HG03520 (cell line): Measurements from ENCODE around the gene AP3B2.

Experiments
- ATAC-seq: cut with Tn5 transposase; IDR thresholded peaks from one replicate; pipeline ENCODE4 v1.9.1; 2021; ENCODE audit warnings: mild to moderate bottlenecking, moderate library complexity; ENCODE audit not compliant: unreplicated experiment

Gene AP3B2

DNA sequence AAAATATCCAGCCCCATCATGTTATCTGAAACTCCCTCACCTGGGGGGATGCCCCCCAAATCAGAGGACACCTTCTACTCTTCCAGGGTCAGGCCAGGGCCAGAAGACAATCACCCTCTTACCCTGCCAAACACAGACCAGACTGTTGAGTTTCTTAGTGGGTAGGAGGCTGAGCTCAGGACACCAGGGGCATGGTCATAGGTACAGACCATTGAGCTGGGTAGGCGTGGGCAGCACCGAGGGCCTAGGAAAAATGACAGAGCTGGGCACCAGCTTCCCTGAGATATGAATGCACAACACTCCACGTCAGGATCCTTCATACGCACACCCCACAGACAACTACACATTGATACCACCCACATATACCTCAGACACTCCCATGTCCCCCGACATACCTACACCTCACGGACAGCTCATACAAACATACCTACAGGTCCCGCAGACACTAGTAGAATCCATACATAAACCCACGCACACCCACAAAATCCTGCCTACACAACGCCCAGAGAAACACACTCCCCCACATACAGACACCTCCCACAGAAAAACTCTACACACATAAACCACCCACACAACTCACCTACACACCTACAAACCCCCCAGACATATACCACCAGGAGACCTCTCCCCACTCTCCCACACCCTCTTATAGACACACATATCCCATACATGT lies 11.8 kb downstream of the AP3B2 start:
- ATAC-seq = no peak

DNA sequence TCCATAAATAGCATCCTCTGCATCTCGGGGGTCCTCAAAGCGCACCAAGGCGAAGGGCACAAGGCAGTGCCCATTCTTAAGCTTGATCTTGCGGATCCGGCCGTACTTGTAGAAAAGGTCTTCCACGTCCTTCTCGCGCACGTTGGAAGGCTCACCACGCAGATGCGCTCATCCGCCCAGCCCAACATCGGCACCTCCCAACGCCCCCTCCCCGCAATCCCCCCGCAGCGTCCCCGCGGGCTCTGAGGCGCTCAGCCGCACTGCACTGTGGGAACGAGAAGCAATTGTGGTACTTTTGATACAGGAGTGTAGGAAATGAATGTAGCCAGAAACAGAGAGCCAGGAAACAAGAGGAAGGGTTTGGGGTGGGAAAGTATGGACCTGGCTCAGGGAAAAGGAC lies 17.5 kb downstream of the AP3B2 start:
- no peak for ATAC-seq

- ATAC-seq = no peak
Observed at GRCh38 chr15:82689147-82689546, 20.5 kb downstream of the AP3B2 start.

GRCh38 chr15:82688691-82689090 lies 21.0 kb downstream of the AP3B2 start:
- no peak for ATAC-seq

- no peak for ATAC-seq
Observed at GRCh38 chr15:82681371-82681770, 28.3 kb downstream of the AP3B2 start.

DNA sequence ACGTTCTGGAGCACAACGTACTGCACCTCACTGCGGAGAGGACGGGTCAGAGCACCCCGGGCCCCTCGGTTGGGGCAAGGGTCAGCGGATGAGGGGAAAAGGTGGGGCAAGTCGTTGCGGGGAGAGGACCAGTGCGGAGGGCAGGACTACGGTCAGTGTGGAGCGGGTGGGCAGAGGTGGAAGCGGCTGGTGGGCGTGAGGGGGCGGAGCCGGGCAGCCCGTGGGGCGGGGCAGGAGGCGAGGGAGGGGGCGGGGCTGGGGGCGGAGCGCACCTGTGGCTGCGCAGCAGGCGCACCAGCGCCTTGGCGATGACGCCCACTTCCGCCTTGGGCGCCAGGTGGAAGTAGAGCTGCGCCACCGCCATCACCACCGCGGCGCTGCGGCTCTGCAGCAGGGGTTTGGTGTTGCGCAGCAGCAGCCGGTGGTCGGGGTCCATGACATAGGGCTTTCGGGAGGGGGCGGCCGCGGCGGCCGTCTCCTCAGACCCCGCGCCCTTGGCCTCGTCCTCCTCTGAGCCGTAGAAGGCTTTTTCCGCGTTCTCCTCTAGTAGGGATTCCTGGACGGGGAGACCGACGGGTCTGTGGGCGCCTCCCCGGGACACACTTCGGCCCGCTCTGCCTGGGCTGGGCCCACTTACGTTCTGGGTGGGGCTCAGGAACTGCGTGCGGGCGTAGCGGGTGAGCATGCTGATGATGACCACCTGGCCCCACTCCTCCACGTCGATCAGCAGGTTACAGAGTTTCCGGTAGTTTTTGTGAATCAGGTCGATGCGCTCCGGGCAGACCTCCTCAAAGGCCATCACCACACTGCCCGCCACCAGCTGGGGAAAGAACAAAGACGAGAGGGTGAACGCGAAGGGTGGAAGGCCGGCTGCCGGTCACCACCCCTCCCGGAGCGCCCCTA lies 29.2 kb downstream of the AP3B2 start:
- ATAC-seq = peak; percentile 81

DNA sequence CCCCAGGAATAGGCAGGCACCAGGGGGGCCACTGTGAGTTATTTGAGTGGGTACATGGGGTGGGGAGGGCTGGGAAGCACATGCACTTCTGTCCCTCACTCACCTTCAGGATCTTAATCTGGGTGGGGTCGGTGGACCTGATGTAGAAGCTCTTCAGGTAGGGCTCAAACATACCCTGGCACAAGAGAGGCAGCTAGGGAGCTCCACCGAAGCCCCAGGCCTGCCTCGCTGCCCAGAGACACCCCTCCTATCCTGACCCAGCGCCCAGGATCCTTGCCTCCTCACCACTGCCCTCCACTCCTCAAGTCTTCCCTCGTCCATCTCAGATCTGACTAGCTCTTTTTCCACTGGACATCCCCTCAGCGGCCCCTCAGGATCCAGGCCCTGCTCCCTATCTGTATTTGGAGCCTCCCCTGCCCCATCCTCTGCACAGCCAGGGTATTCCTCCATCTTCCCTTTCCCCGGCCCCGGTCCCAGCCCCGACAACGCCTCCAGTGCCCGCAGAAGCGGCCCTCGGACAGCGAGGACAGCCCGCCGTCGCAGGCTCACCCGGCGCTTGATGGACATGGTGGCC lies 30.0 kb downstream of the AP3B2 start:
- ATAC-seq = no peak

DNA sequence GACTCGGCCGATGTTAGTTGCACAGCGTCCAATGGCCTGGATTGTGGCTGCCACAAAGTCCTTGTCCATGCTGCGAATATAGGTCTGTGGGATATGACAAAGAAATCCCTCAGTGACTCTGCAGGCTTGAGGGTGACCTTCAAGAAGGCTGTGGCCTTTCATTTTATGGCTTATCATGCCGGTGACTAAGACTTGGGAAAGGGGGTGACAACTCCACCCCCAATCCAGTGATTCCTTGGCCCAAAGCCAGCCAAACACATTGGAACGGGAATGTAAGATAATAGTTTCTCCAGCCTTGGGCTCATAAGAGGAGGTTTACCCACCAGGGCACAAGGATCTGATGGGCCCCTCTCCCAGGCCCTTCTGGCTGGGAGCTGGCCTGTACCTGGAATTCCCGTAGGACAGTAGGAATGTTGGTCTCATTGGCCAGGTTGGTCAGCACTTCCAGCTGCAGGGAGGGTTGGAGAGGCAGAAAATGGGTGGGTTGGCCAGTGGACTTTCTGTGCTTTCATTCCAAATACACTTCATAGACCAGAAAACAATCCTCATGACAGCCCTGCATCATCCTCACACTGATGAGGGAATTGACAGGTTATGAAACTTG lies 31.9 kb downstream of the AP3B2 start:
- ATAC-seq = no peak

DNA sequence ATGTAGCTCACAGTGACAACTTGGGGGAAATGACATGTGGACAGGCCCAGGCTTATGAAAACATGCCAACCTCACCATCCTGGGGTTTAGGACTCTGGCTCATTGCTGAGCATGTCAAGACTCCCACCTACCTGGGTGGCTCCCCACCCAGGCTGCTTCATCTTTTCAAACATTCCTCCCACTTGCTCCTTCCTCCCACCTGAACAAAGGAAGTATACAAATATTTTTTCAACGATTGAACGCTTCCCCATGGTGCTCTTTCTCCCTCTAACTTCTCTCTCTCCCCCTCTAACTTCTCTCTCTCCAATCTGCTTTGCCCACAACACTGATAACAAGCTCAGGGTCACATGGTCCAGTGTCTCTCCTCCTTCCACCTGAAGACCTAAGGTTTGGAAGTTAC lies 34.8 kb downstream of the AP3B2 start:
- ATAC-seq = no peak

GRCh38 chr15:82670699-82671098 lies 39.0 kb downstream of the AP3B2 start:
- ATAC-seq = no peak

DNA sequence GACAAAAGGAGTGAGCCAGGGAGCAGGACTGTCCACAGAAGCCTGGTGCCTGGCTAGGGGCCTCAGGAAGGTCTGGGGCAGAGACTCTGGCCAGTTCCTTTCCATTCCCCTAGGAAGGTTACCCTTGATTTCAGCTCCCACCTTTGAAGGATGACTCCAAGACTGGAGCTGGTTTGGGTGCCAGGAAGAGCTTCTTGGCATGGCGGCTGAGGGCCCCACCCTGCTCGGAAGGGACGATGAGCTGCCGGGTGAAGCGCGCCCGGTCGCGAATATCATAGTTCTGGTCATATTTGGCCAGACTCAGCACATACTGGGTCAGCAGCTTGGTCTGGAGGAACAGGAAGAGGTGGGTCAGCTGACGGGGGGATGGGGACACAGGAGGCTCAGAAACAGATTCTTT lies 43.1 kb downstream of the AP3B2 start:
- no peak for ATAC-seq

DNA sequence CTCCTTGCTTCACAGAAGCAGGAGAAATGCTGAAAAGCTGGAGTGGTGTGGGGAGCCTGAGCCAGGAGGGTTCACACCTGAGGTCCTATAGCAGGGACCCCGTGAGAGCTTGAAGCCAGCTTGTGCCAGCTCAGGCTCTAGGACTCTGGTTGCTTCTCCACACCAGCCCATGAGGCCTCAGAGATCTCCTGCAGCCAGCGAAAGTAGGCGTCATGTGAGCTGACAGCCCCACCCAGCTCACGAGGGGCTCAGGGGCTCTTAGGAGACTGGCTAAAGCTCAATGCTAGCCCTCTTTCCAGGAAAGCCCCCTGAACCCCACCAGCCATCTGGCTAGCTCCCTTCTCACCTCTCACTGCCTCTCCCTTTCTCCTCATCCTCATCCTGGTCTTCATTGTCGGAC lies 45.7 kb downstream of the AP3B2 start:
- no peak for ATAC-seq

- ATAC-seq = no peak
Observed at GRCh38 chr15:82663186-82663600, 46.5 kb downstream of the AP3B2 start.

- no peak for ATAC-seq
Observed at GRCh38 chr15:82662641-82663040, 47.0 kb downstream of the AP3B2 start.

DNA sequence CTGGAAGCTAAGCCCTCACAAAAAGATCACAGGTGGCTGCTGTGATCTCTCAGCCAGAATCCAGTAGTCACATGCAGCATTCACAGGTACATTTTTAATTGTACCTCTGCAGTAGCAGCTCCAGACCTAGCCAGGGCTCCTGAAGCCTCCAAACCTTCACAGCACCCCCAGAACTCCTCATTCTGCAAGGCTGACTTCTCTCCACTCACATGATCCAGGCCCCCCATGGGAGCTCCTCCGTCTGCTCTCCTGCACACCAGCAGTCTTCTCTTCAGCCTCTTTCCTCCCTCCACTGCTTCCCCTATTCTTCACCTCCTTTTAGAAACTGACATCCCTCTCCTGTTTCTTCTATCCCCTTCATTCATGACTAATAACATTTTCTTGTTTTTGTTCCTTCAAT lies 49.3 kb downstream of the AP3B2 start:
- no peak for ATAC-seq

- ATAC-seq = no peak
Observed at GRCh38 chr15:82656641-82657266, 52.9 kb downstream of the AP3B2 start.

GRCh38 chr15:82655606-82656005 lies 54.1 kb downstream of the AP3B2 start:
- no peak for ATAC-seq

- ATAC-seq = no peak
Observed at GRCh38 chr15:82653483-82654168, 56.0 kb downstream of the AP3B2 start.

DNA sequence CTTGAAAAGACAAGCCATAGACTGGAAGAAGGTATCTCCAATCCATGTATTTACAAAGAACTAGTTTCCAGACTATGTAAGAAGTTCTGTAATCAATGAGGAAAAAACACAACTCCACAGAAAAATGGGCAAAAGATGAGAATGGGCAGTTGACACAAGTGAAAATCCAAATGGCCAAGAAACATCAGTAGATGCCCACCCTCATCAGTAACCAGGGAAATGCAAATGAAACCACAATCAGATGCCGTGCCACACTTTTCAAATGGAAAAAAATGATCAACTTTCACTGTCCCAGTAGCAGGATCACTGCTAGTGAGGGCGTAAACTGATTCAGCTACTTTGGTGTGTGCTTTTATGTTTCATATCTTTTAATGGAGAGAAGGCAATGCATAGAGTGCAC lies 58.0 kb downstream of the AP3B2 start:
- ATAC-seq = no peak

DNA sequence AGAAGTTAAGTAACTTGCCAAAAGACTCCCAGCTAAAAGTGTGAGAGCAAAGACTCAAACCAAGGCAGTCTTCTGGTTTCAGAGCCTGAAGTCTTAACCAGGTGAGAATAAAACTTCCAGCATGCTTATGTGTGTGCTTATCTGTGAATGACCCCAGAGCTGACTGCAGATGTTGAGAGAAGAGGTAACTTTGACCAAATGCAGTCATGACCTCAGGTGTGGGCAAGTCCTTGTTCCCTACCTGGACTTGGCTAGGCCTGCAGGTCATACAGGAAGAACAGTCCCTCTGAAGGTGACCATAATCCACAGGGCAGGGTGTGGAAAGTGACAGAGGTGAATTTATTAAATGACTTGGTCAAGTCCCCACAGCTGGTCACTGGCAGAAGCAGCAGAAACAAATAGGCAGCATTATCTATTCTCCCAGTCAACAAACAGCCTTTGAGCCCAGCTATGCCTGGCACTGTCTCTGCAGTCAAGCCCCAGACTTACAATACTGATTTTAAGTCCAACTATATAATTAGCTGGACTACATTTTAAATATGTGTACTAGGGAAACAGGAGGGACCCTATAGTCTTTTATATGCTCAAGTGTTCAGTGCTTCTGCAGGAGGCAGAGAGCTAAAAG lies 59.5 kb downstream of the AP3B2 start:
- no peak for ATAC-seq
